ENCODE data around the gene TBL1Y. TPM values are rescaled to one million over a fixed set of nuclear protein-coding genes. Genes with fewer than 3 reads are reported as not detected.

Gene TBL1Y
- total RNA-seq, 1 experiment from 2014 or later = not detected

DNA sequence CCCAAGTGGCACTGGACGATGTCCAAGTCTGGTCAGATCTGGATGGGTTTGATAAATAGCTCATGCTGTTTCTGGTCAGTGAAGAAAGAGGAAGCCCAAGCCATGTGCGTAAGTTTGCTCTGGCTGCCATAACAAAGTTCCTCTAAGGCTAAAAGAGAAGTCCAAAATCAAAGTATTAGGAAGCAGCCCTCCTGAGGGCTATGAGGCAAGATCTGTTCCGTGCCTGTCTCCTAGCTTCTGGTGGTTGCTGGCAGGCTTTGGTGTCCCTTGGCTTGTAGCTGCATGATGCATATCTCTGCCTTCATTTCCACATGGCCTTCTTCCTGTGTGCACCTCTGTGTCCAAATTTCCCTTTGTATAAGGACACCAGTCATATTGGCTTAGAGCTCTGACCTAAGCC lies 81.5 kb downstream of the TBL1Y start:
- RAD21 ChIA-PET (ENCODE audit: low non-redundant PET in 1 of 2, low total read pairs in 2 of 2, uncharacterized antibody in 2 of 2, unreplicated experiment in 2 of 2) = no interaction called here
- no peaks in the 10 kb centered on the region for H3K36me3 ChIP-seq (ENCODE audit: control insufficient read depth in 1 of 2, insufficient read depth in 2 of 2, low read length in 2 of 2)
- CTCF ChIA-PET = no interaction called here

More for the DNA sequence above, 81.5 kb downstream of the TBL1Y start:
- no peak for ATAC-seq
- Histone ChIP-seq H3K4me3 (replicated peaks in 1 of 2; ENCODE audit: low read depth in 1 of 2, low read length in 2 of 2) (no peak overlapping the region), H3K9me2 (ENCODE audit: insufficient read depth) (no peaks in the 10 kb centered on the region), H3K4me1 (ENCODE audit: control insufficient read depth in 1 of 2, insufficient read depth in 2 of 2, low read length in 2 of 2) (no peaks in the 10 kb centered on the region), H4K20me1 (ENCODE audit: insufficient read depth) (no peaks in the 10 kb centered on the region), H3K27ac (ENCODE audit: low read depth, low read length) (no peak overlapping the region), H2AFZ (ENCODE audit: low read depth, low read length, poor library complexity, severe bottlenecking) (no peak overlapping the region), H3K9ac (ENCODE audit: low read length) (no peak overlapping the region), H3K4me2 (ENCODE audit: low read length) (no peak overlapping the region), H3K79me2 (ENCODE audit: insufficient read depth, low read length) (no peaks in the 10 kb centered on the region), H3K27me3 (ENCODE audit: insufficient read depth, low read length) (no peaks in the 10 kb centered on the region), H3K9me3 (ENCODE audit: control insufficient read depth in 1 of 2, insufficient read depth in 1 of 2, low read depth in 1 of 2, low read length in 2 of 2) (no peaks in the 10 kb centered on the region)
- POLR2A ChIA-PET = no interaction called here
- TF ChIP-seq POLR2AphosphoS5 (IDR thresholded peaks at IDR 0.05; ENCODE audit: low read depth, low read length) (no peak), RAD21 (IDR thresholded peaks at IDR 0.05; ENCODE audit: low read depth) (no peak), CTCF (IDR thresholded peaks at IDR 0.05 in 2 of 3, conservative IDR thresholded peaks at IDR 0.05 in 1 of 3; ENCODE audit: borderline replicate concordance in 1 of 3, insufficient read depth in 1 of 3, low read depth in 2 of 3, low read length in 2 of 3) (no peak), REST (IDR thresholded peaks at IDR 0.05; ENCODE audit: low read depth) (no peak), MAX (IDR thresholded peaks at IDR 0.05) (no peak), FOSL1 (IDR thresholded peaks at IDR 0.05; ENCODE audit: low read depth) (no peak), SP1 (IDR thresholded peaks at IDR 0.05; ENCODE audit: low read depth) (no peak), SIN3A (IDR thresholded peaks at IDR 0.05; ENCODE audit: low read depth) (no peak), JUND (IDR thresholded peaks at IDR 0.05) (no peak), ZFX (IDR thresholded peaks at IDR 0.05) (no peak), CBX3 (IDR thresholded peaks at IDR 0.05; ENCODE audit: low read depth) (no peak)
- TF ChIP-seq, protein P1, sequence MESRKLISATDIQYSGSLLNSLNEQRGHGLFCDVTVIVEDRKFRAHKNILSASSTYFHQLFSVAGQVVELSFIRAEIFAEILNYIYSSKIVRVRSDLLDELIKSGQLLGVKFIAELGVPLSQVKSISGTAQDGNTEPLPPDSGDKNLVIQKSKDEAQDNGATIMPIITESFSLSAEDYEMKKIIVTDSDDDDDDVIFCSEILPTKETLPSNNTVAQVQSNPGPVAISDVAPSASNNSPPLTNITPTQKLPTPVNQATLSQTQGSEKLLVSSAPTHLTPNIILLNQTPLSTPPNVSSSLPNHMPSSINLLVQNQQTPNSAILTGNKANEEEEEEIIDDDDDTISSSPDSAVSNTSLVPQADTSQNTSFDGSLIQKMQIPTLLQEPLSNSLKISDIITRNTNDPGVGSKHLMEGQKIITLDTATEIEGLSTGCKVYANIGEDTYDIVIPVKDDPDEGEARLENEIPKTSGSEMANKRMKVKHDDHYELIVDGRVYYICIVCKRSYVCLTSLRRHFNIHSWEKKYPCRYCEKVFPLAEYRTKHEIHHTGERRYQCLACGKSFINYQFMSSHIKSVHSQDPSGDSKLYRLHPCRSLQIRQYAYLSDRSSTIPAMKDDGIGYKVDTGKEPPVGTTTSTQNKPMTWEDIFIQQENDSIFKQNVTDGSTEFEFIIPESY (IDR thresholded peaks at IDR 0.05; ENCODE audit: extremely low read depth, insufficient replicate concordance, low read length) = no peak
- intact Hi-C loops (cut with micrococcal nuclease) = no loop called here
- BruUV-seq (replicated peaks) = no TSS peak
- no peak for DNase-seq (ENCODE audit: low read depth, low spot score)
